HepG2 (cell line): Measurements from ENCODE around the gene CELSR3. TPM values are rescaled to one million over a fixed set of nuclear protein-coding genes. Genes with fewer than 3 reads are reported as not detected.

ENCODE experiments used
- ATAC-seq: fragments of 200-7000 bp; cut with Tn5 transposase; 3 replicates; pipeline ENCODE4 v1.9.1; 2020; ENCODE audit warnings: mild to moderate bottlenecking, moderate library complexity
- BruUV-seq: library from RNA; stranded (reverse); fragments of 400-500 nt; replicated peaks from 2 replicates; lab custom pipeline; 2021; lab: Mats Ljungman, UMichigan
- CTCF ChIA-PET: fragments of 300-600 bp; formaldehyde crosslinking; extraction: SDS; loops from one replicate; lab custom pipeline; 2021; ENCODE audit warnings: low total read pairs, inconsistent platforms, low intra/inter-chr PET ratio; lab: Yijun Ruan, JAX
- POLR2A ChIA-PET: fragments of 350-600 bp; sonication (Branson Sonifier 250); formaldehyde crosslinking; loops from one replicate; lab custom pipeline; 2020; ENCODE audit warnings: antibody characterized with exemption, inconsistent platforms; lab: Yijun Ruan, JAX
- DNase-seq: peaks from one replicate; pipeline ENCODE4 v3.0.0-alpha.2; 2015; ENCODE audit warnings: low spot score
- FAIRE-seq: peaks from 3 replicates; lab custom pipeline; 2011; peaks lifted over from hg19 to GRCh38; lab: Jason Lieb, UNC
- H2AFZ ChIP-seq: one replicate; pipeline ENCODE4 v1.6.1; 2011; ENCODE audit warnings: low read length, inconsistent platforms
- H3K27ac ChIP-seq: fragments of 300-600 bp; 3 replicates; pipeline ENCODE4 v1.8.0; 2011; ENCODE audit warnings: mixed run types, mild to moderate bottlenecking, mixed read lengths, low read length, inconsistent platforms; ENCODE audit not compliant: insufficient read depth; ENCODE audit errors: extremely low read length
- H3K27me3 ChIP-seq, 2 experiments: fragments of 200-600 bp in 1 of 2; 2 replicates in 1 of 2; 3 replicates in 1 of 2; pipeline versions ENCODE4 v1.6.0 to v1.8.0; 2011; ENCODE audit warnings: low read length in 2 of 2, mild to moderate bottlenecking in 2 of 2, moderate library complexity in 2 of 2, inconsistent platforms in 1 of 2; ENCODE audit not compliant: insufficient read depth in 2 of 2, control insufficient read depth in 1 of 2
- H3K36me3 ChIP-seq, 2 experiments: fragments of 200-600 bp in 1 of 2; replicated peaks in 1 of 2; 2 replicates in 1 of 2; 3 replicates in 1 of 2; pipeline versions ENCODE4 v1.5.1 to v1.8.0; 2011; ENCODE audit warnings: low read length in 2 of 2, inconsistent platforms in 1 of 2; ENCODE audit not compliant: insufficient read depth in 2 of 2, control insufficient read depth in 1 of 2
- H3K4me1 ChIP-seq: 2 replicates; pipeline ENCODE4 v1.5.1; 2012; ENCODE audit warnings: low read length, inconsistent platforms; ENCODE audit not compliant: insufficient read depth
- H3K4me2 ChIP-seq: 2 replicates; pipeline ENCODE4 v1.6.0; 2011; ENCODE audit warnings: low read depth, low read length, inconsistent platforms
- H3K4me3 ChIP-seq, 3 experiments: fragments of 200-600 bp in 1 of 3; sonication (generic), shearing (Covaris generic) in 1 of 3; replicated peaks in 1 of 3; 2 replicates each; pipeline ENCODE4 v1.5.1; 2011 to 2016; ENCODE audit warnings: low read length in 3 of 3, inconsistent platforms in 2 of 3, low read depth in 2 of 3, mild to moderate bottlenecking in 2 of 3, control low read depth in 1 of 3, mixed read lengths in 1 of 3; ENCODE audit not compliant: insufficient read depth in 1 of 3
- H3K79me2 ChIP-seq: one replicate; pipeline ENCODE4 v1.6.1; 2011; ENCODE audit warnings: low read length, inconsistent platforms; ENCODE audit not compliant: insufficient read depth
- H3K9ac ChIP-seq: 2 replicates; pipeline ENCODE4 v1.6.0; 2011; ENCODE audit warnings: mild to moderate bottlenecking, low read depth, low read length, inconsistent platforms; ENCODE audit not compliant: insufficient read depth
- H3K9me3 ChIP-seq: 2 replicates; pipeline ENCODE4 v1.5.1; 2012; ENCODE audit warnings: mild to moderate bottlenecking, low read length
- H4K20me1 ChIP-seq: 2 replicates; pipeline ENCODE4 v1.6.0; 2011; ENCODE audit warnings: inconsistent platforms, mild to moderate bottlenecking, low read length, moderate library complexity; ENCODE audit not compliant: insufficient read depth
- ARID5B ChIP-seq: IDR thresholded peaks from 2 replicates; pipeline ENCODE4 v1.4.0; 2020; ENCODE audit warnings: mild to moderate bottlenecking, missing genetic modification reagents
- ARNTL ChIP-seq: sonication (generic); formaldehyde crosslinking; IDR thresholded peaks from 2 replicates; pipeline ENCODE4 v1.4.0; 2020; ENCODE audit warnings: mild to moderate bottlenecking, missing genetic modification reagents
- BRF2 ChIP-seq: sonication (generic); formaldehyde crosslinking; IDR thresholded peaks from 2 replicates; pipeline ENCODE4 v1.8.1; 2022; ENCODE audit warnings: mild to moderate bottlenecking, missing genetic modification reagents
- CEBPG ChIP-seq: IDR thresholded peaks from 2 replicates; pipeline ENCODE4 v1.6.1; 2016
- MTERF4 ChIP-seq: sonication (generic); formaldehyde crosslinking; IDR thresholded peaks from 2 replicates; pipeline ENCODE4 v1.8.0; 2023; ENCODE audit warnings: mild to moderate bottlenecking, missing genetic modification reagents
- NFYB ChIP-seq: sonication (generic); formaldehyde crosslinking; IDR thresholded peaks from 2 replicates; pipeline ENCODE4 v1.4.0; 2020; ENCODE audit warnings: missing genetic modification reagents
- PBX3 ChIP-seq: sonication (generic); formaldehyde crosslinking; IDR thresholded peaks from 2 replicates; pipeline ENCODE4 v1.8.1; 2023; ENCODE audit warnings: missing genetic modification reagents, inconsistent platforms, borderline replicate concordance
- PHF5A ChIP-seq: IDR thresholded peaks from one replicate; pipeline ENCODE4 v1.6.1; 2018; ENCODE audit warnings: low read depth, missing genetic modification reagents; ENCODE audit not compliant: unreplicated experiment
- ZBTB44 ChIP-seq: sonication (generic); formaldehyde crosslinking; IDR thresholded peaks from 2 replicates; pipeline ENCODE4 v1.4.0; 2020; ENCODE audit warnings: missing genetic modification reagents
- ZNF18 ChIP-seq: sonication (generic); formaldehyde crosslinking; IDR thresholded peaks from 2 replicates; pipeline ENCODE4 v1.8.0; 2022; ENCODE audit warnings: mild to moderate bottlenecking, missing genetic modification reagents; ENCODE audit not compliant: insufficient replicate concordance
- ZNF441 ChIP-seq: sonication (generic); formaldehyde crosslinking; IDR thresholded peaks from 2 replicates; pipeline ENCODE4 v1.7.0; 2021; ENCODE audit warnings: missing genetic modification reagents, borderline replicate concordance
- ZNF619 ChIP-seq: sonication (generic); formaldehyde crosslinking; IDR thresholded peaks from 2 replicates; pipeline ENCODE4 v1.4.0; 2020; ENCODE audit warnings: mild to moderate bottlenecking, missing genetic modification reagents
- WGBS: methylation state at CpG from one replicate; pipeline ENCODE4 v1.1.6; 2017; ENCODE audit warnings: low lambda C conversion rate; 5-methylcytosine and 5-hydroxymethylcytosine counted together
- in situ Hi-C: cut with HindIII; loops from 2 replicates; pipeline ENCODE4 v1.10.0; 2017; ENCODE audit warnings: low pct_unique_long_range_greater_than_20kb; ENCODE audit not compliant: extremely low pct_ligation_motif_present
- intact Hi-C: fragments of 100-400 bp; cut with micrococcal nuclease; formaldehyde crosslinking; loops from one replicate; pipeline ENCODE4 v1.10.0; 2022; ENCODE audit not compliant: unreplicated experiment
- polyA plus RNA-seq, 8 experiments: library from polyadenylated mRNA; depleted of rRNA in 3 of 8; stranded (reverse) in 7 of 8; unstranded in 1 of 8; fragments of >200 nt; fragmentation: Illumina TruSeq in 4 of 8; extraction: Trizol in 4 of 8; gene quantifications; 2 replicates each; pipeline versions ENCODE4 v1.2.1 to v1.2.3, GENCODE V29; 2011 to 2016; ENCODE audit warnings: low read depth in 4 of 8, missing spikeins in 1 of 8, mixed read lengths in 1 of 8; ENCODE audit not compliant: insufficient read depth in 1 of 8
- total RNA-seq, 5 experiments: library from RNA; depleted of rRNA; stranded (reverse); fragments of >200 nt; fragmentation: Illumina TruSeq; extraction: Trizol; gene quantifications; 2 replicates each; pipeline ENCODE4 v1.2.3, GENCODE V29; 2016; ENCODE audit warnings: low read depth in 1 of 5

CELSR3 gene
- total and polyA plus RNA-seq, 2 of the 13 experiments (the other 11 are each of a cell fraction or from before 2014, with no cell fraction given): 5.4 to 6.7 TPM

- Histone ChIP-seq H4K20me1 (peaks cover 72% of the 10 kb centered on the region), H3K4me3 (no peak overlapping the region), H3K4me1 (peaks cover 41% of the 10 kb centered on the region), H3K4me2 (no peak overlapping the region), H3K9me3 (no peaks in the 10 kb centered on the region), H3K27me3 (no peaks in the 10 kb centered on the region), H3K27ac (no peak overlapping the region), H3K79me2 (peaks cover 88% of the 10 kb centered on the region), H3K36me3 (peaks cover 17 to 46% of the 10 kb centered on the region in 2 experiments), H3K9ac (no peak overlapping the region), H2AFZ (no peak overlapping the region)
- POLR2A ChIA-PET: interaction anchor here (1.6 to 4.0 kb wide), 3 partner anchors 8 to 31 kb away, joined by 3 to 20 read pairs (median 10); partner anchors contain the start of gene IP6K2
- TSS peak; percentile 18 for BruUV-seq
- no peak for FAIRE-seq
- TF ChIP-seq PBX3 (CRISPR knock-in tag): no peak
- no peak for TF ChIP-seq BRF2 (CRISPR knock-in tag)
- TF ChIP-seq CEBPG: no peak
- no peak for TF ChIP-seq ZNF441 (CRISPR knock-in tag)
- TF ChIP-seq ZNF18: no peak
- no peak for TF ChIP-seq MTERF4 (CRISPR knock-in tag)
- TF ChIP-seq PHF5A (CRISPR knock-in tag): no peak
- no peak for TF ChIP-seq ARNTL (CRISPR knock-in tag)
- no peak for TF ChIP-seq ZBTB44 (CRISPR knock-in tag)
- no peak for TF ChIP-seq ARID5B (CRISPR knock-in tag)
- no peak for TF ChIP-seq NFYB (CRISPR knock-in tag)
- no peak for TF ChIP-seq ZNF619 (CRISPR knock-in tag)
- intact Hi-C loops (no loop called here), in situ Hi-C loops (no loop called here)
- ATAC-seq: no peak
- 95% methylated on average over 7 of the region's 7 CpGs for WGBS
- no peak for DNase-seq
- CTCF ChIA-PET: no interaction called here
These were observed 46.4 kb upstream of the CELSR3 start for GRCh38 chr3:48709051-48709461.
